22Rv1 (cell line): ENCODE results near the gene FHIT.

Experiments used
- CTCF ChIP-seq: fragments of 450-650 bp; IDR thresholded peaks from 2 replicates; pipeline ENCODE4 v1.5.1; 2017; ENCODE audit warnings: mild to moderate bottlenecking
- ZFX ChIP-seq: fragments of 450-650 bp; IDR thresholded peaks from 2 replicates; pipeline ENCODE4 v1.6.1; 2017; ENCODE audit warnings: antibody characterized with exemption, borderline replicate concordance

DNA sequence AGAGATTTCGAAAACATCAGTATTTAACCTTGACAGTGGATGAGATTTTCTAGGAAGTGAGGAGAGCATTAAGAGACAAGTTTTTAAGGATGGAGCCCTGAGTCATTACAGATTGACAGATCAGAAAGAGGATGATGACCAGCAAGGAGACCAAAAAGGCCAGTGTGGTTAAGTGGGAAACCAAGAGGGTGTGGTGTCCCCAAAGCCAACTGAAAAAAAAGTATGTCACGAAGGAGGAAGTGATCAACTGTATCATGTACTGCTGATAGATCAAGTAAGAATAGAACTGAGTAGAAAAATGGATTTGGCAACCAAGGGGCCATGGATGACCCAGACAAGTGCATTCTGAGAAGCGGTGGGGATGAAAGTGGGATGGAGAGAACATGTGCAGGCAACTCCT is 491.8 kb downstream of the FHIT start:
- TF ChIP-seq CTCF (no peak), ZFX (no peak)
